Ishikawa (cell line): ENCODE measurements around the gene ASAP2.

Experiments
- CEBPB ChIP-seq: IDR thresholded peaks from 2 replicates; pipeline ENCODE4 v1.6.1; 2012
- FOXM1 ChIP-seq: IDR thresholded peaks from 2 replicates; pipeline ENCODE4 v1.6.1; 2012; ENCODE audit warnings: low read depth, borderline replicate concordance
- TAF1 ChIP-seq: IDR thresholded peaks from 2 replicates; pipeline ENCODE4 v1.6.1; 2012; ENCODE audit warnings: low read depth, mild to moderate bottlenecking

DNA sequence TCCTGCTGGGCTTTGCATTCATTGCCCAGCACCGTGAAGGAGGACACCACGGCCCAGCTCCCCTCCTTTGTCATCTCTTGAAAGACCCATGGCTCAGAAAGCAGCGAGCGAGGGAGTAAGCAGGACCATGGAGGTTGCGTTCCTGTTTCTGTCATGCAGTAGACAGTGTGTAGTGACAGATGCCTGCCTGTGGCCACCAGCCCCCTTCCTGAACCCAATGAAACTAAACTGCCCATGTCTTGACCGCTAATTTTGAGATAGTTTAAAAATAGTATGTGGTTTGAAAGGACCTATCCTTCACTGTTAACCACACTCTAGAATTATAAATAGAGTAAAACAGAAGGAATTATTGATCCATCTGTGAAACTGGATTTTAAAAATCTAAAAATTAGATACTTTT, 88.2 kb downstream of the ASAP2 start:
- TF ChIP-seq CEBPB (no peak), FOXM1 (no peak), TAF1 (no peak)
